ENCODE results near the gene PHF19.
A peak's percentile ranks its signal among the peaks of the same experiment; 100 is the strongest.

PHF19 gene

GRCh38 chr9:120857902-120858301, 19.1 kb downstream of the PHF19 start:
- Histone ChIP-seq H3K4me3 (ENCODE audit: low read depth, low read length) (no peak overlapping the region), H3K9me3 (ENCODE audit: control insufficient read depth, insufficient read depth, low read length) (no peaks in the 10 kb centered on the region), H3K9ac (ENCODE audit: low read depth, low read length) (no peak overlapping the region), H3K27ac (ENCODE audit: low read depth, low read length) (no peak overlapping the region), H3K36me3 (ENCODE audit: control insufficient read depth, insufficient read depth, low read length) (peaks cover 39% of the 10 kb centered on the region), H3K4me1 (ENCODE audit: control insufficient read depth, insufficient read depth, low read length) (peaks cover under 1% of the 10 kb centered on the region; the same call in 1 of the 2 replicates), H3K27me3 (ENCODE audit: control insufficient read depth, insufficient read depth, low read length) (no peaks in the 10 kb centered on the region)

- H3K27ac ChIP-seq (ENCODE audit: low read depth, low read length), result no peak overlapping the region
- H3K9ac ChIP-seq (ENCODE audit: low read depth, low read length), result no peak overlapping the region
- H3K4me3 ChIP-seq (ENCODE audit: low read depth, low read length), result no peak overlapping the region
- H3K9me3 ChIP-seq (ENCODE audit: control insufficient read depth, insufficient read depth, low read length), result no peaks in the 10 kb centered on the region
- H3K27me3 ChIP-seq (ENCODE audit: control insufficient read depth, insufficient read depth, low read length), result no peaks in the 10 kb centered on the region
- peaks cover 5% of the 10 kb centered on the region for H3K4me1 ChIP-seq (ENCODE audit: control insufficient read depth, insufficient read depth, low read length)
- peaks cover 35% of the 10 kb centered on the region for H3K36me3 ChIP-seq (ENCODE audit: control insufficient read depth, insufficient read depth, low read length)
Measured at GRCh38 chr9:120857481-120857880, 19.5 kb downstream of the PHF19 start.

GRCh38 chr9:120856700-120857099, 20.3 kb downstream of the PHF19 start:
- H3K9me3 ChIP-seq (ENCODE audit: control insufficient read depth, insufficient read depth, low read length), result no peaks in the 10 kb centered on the region
- H3K9ac ChIP-seq (ENCODE audit: low read depth, low read length), result no peak overlapping the region
- no peak overlapping the region for H3K4me3 ChIP-seq (ENCODE audit: low read depth, low read length)
- H3K27me3 ChIP-seq (ENCODE audit: control insufficient read depth, insufficient read depth, low read length), result no peaks in the 10 kb centered on the region
- H3K27ac ChIP-seq (ENCODE audit: low read depth, low read length), result no peak overlapping the region
- peaks cover 34% of the 10 kb centered on the region for H3K36me3 ChIP-seq (ENCODE audit: control insufficient read depth, insufficient read depth, low read length)
- H3K4me1 ChIP-seq (ENCODE audit: control insufficient read depth, insufficient read depth, low read length), result peaks cover 13% of the 10 kb centered on the region

GRCh38 chr9:120855827-120856670, 20.9 kb downstream of the PHF19 start:
- Histone ChIP-seq H3K36me3 (ENCODE audit: control insufficient read depth, insufficient read depth, low read length) (peaks cover 27% of the 10 kb centered on the region), H3K27ac (ENCODE audit: low read depth, low read length) (no peak overlapping the region), H3K4me1 (ENCODE audit: control insufficient read depth, insufficient read depth, low read length) (peaks cover 19% of the 10 kb centered on the region), H3K9me3 (ENCODE audit: control insufficient read depth, insufficient read depth, low read length) (no peaks in the 10 kb centered on the region), H3K27me3 (ENCODE audit: control insufficient read depth, insufficient read depth, low read length) (no peaks in the 10 kb centered on the region), H3K4me3 (ENCODE audit: low read depth, low read length) (no peak overlapping the region), H3K9ac (ENCODE audit: low read depth, low read length) (no peak overlapping the region)

GRCh38 chr9:120854596-120855327, 22.2 kb downstream of the PHF19 start:
- Histone ChIP-seq H3K9me3 (ENCODE audit: control insufficient read depth, insufficient read depth, low read length) (no peaks in the 10 kb centered on the region), H3K27ac (ENCODE audit: low read depth, low read length) (no peak overlapping the region), H3K27me3 (ENCODE audit: control insufficient read depth, insufficient read depth, low read length) (no peaks in the 10 kb centered on the region), H3K4me3 (ENCODE audit: low read depth, low read length) (no peak overlapping the region), H3K4me1 (ENCODE audit: control insufficient read depth, insufficient read depth, low read length) (peaks cover 19% of the 10 kb centered on the region), H3K36me3 (ENCODE audit: control insufficient read depth, insufficient read depth, low read length) (peaks cover 14% of the 10 kb centered on the region), H3K9ac (ENCODE audit: low read depth, low read length) (no peak overlapping the region)

GRCh38 chr9:120853198-120853597, 23.8 kb downstream of the PHF19 start:
- Histone ChIP-seq H3K4me1 (ENCODE audit: control insufficient read depth, insufficient read depth, low read length) (peaks cover 19% of the 10 kb centered on the region), H3K27ac (ENCODE audit: low read depth, low read length) (peak overlapping the region; percentile 90), H3K27me3 (ENCODE audit: control insufficient read depth, insufficient read depth, low read length) (no peaks in the 10 kb centered on the region), H3K9ac (ENCODE audit: low read depth, low read length) (no peak overlapping the region), H3K4me3 (ENCODE audit: low read depth, low read length) (no peak overlapping the region), H3K9me3 (ENCODE audit: control insufficient read depth, insufficient read depth, low read length) (no peaks in the 10 kb centered on the region), H3K36me3 (ENCODE audit: control insufficient read depth, insufficient read depth, low read length) (peaks cover 9% of the 10 kb centered on the region)

GRCh38 chr9:120852240-120853010, 24.6 kb downstream of the PHF19 start:
- Histone ChIP-seq H3K9ac (ENCODE audit: low read depth, low read length) (peak overlapping the region; percentile 47), H3K27me3 (ENCODE audit: control insufficient read depth, insufficient read depth, low read length) (no peaks in the 10 kb centered on the region), H3K9me3 (ENCODE audit: control insufficient read depth, insufficient read depth, low read length) (no peaks in the 10 kb centered on the region), H3K4me1 (ENCODE audit: control insufficient read depth, insufficient read depth, low read length) (peaks cover 19% of the 10 kb centered on the region), H3K27ac (ENCODE audit: low read depth, low read length) (peak overlapping the region; percentile 90), H3K4me3 (ENCODE audit: low read depth, low read length) (no peak overlapping the region), H3K36me3 (ENCODE audit: control insufficient read depth, insufficient read depth, low read length) (0 out of 2 replicates have a peak, but pooled peaks cover 1% of the 10 kb centered on the region)

- H3K9ac ChIP-seq (ENCODE audit: low read depth, low read length), result no peak overlapping the region
- no peak overlapping the region for H3K4me3 ChIP-seq (ENCODE audit: low read depth, low read length)
- no peaks in the 10 kb centered on the region for H3K9me3 ChIP-seq (ENCODE audit: control insufficient read depth, insufficient read depth, low read length)
- no peaks in the 10 kb centered on the region for H3K36me3 ChIP-seq (ENCODE audit: control insufficient read depth, insufficient read depth, low read length)
- peak overlapping the region; percentile 90 for H3K27ac ChIP-seq (ENCODE audit: low read depth, low read length)
- H3K27me3 ChIP-seq (ENCODE audit: control insufficient read depth, insufficient read depth, low read length), result no peaks in the 10 kb centered on the region
- H3K4me1 ChIP-seq (ENCODE audit: control insufficient read depth, insufficient read depth, low read length), result peaks cover 24% of the 10 kb centered on the region
Measured at GRCh38 chr9:120851449-120851848, 25.5 kb downstream of the PHF19 start.

- no peak overlapping the region for H3K4me3 ChIP-seq (ENCODE audit: low read depth, low read length)
- no peak overlapping the region for H3K27ac ChIP-seq (ENCODE audit: low read depth, low read length)
- no peaks in the 10 kb centered on the region for H3K9me3 ChIP-seq (ENCODE audit: control insufficient read depth, insufficient read depth, low read length)
- H3K27me3 ChIP-seq (ENCODE audit: control insufficient read depth, insufficient read depth, low read length), result no peaks in the 10 kb centered on the region
- peaks cover 6% of the 10 kb centered on the region; the same call in 1 of the 2 replicates for H3K36me3 ChIP-seq (ENCODE audit: control insufficient read depth, insufficient read depth, low read length)
- H3K4me1 ChIP-seq (ENCODE audit: control insufficient read depth, insufficient read depth, low read length), result peaks cover 26% of the 10 kb centered on the region
- no peak overlapping the region for H3K9ac ChIP-seq (ENCODE audit: low read depth, low read length)
Measured at GRCh38 chr9:120850315-120850714, 26.7 kb downstream of the PHF19 start.

- Histone ChIP-seq H3K9ac (ENCODE audit: low read depth, low read length) (no peak overlapping the region), H3K4me3 (ENCODE audit: low read depth, low read length) (no peak overlapping the region), H3K27me3 (ENCODE audit: control insufficient read depth, insufficient read depth, low read length) (no peaks in the 10 kb centered on the region), H3K36me3 (ENCODE audit: control insufficient read depth, insufficient read depth, low read length) (peaks cover 7% of the 10 kb centered on the region; the same call in 1 of the 2 replicates), H3K27ac (ENCODE audit: low read depth, low read length) (no peak overlapping the region), H3K4me1 (ENCODE audit: control insufficient read depth, insufficient read depth, low read length) (peaks cover 15% of the 10 kb centered on the region), H3K9me3 (ENCODE audit: control insufficient read depth, insufficient read depth, low read length) (no peaks in the 10 kb centered on the region)
Measured at GRCh38 chr9:120846906-120847305, 30.1 kb downstream of the PHF19 start.

Data from HUES48 (cell line).